Anterior cingulate cortex (tissue), 58 donors: Measurements from ENCODE around the gene PYY.

Source experiments
- DNase-seq, 58 donors: peaks; one replicate each; lab custom pipeline; 2025; lab: John Stamatoyannopoulos, UW

PYY gene

DNA sequence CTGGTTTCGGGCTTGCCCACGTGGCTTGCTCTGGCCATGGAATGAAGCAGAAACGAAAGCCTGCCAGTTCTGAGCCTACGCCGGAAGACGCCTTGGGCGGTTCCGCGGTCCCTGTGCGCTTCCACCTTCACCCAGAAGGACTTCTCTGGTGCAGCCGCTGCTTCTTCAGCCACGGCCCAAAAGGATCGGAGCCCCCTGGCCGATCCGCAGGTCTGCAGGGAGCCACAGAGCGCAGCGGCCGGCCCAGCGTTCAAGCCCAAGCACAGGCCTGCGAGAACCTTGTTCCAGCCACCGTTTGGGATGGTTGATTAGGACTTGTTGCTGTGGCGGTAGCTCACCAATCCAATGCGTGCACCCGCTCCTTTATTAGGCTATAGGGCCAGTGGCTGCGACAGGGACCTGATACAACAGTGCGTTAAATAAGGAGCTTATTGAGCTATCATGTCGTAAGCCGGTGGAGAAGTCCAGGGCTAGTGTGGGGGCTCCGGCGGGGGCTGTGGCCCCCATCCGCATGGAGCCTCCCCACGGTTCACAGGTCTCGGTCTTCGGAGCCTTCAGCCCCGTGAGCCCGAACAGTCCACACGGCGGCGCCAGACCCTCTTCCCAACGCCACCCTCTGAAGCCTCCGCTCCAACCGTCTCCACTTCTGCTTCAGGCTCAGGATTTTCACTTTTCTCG lies 36.3 kb downstream of the PYY start:
- peak in 27 of 58 donors; percentile 3 to 46 (median 12) for DNase-seq

DNA sequence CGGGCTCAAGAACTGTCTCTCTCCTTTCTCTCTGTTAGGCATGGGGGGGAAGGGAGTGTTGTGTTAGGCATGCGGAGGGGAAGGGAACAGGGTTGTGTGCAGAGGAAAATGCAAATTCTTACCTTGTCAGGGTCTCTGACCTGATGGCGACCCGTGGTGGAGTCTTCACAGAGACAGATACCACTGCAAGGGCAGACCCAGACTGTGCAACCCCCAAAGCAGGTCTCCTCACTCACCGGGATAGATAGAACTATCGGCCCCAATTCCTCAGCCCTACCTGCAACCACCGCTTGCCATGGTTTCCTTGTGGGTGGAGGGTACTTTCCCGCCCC lies 36.8 kb downstream of the PYY start:
- no peak for DNase-seq

DNA sequence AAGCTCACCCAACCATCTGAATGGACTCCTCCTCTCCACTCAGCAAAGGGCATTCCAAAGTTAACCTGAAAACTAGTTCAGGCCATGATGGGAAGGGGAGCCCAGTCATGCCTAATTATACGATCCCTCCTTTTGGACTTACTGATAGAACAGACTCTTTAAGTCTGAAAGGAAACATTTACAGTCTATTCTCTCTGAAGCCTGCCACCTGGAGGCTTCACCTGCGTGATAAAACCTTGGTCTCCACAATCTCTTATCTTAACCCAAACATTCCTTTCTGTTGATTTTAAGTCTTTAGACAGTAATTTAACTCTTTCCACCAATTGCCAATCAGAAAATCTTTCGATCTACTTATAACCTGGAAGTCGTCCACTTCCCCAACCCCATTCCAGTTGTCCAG lies 37.4 kb downstream of the PYY start:
- no peak for DNase-seq

DNA sequence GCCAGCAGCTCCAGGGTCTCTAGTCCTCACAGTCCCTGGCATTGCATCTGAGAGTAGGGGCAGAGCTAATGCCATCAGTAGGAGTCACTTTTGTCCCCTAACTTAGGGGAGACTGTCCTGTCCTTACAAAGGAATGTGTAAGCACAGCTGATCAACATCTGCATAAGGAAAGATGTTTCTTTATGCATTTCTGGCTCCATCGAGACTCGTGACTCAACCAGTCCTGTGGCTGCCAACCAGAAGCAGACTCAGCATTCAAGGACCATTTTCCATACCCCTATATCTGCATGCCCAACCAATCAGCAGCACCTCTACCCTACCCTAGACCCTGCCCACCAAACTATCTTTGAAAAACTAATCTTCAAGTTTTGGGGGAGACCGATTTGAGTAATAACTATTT lies 38.2 kb downstream of the PYY start:
- no peak for DNase-seq

GRCh38 chr17:43914451-43914850 lies 39.3 kb downstream of the PYY start:
- DNase-seq: no peak

- DNase-seq: no peak
Observed at GRCh38 chr17:43913584-43913983, 40.2 kb downstream of the PYY start.

DNA sequence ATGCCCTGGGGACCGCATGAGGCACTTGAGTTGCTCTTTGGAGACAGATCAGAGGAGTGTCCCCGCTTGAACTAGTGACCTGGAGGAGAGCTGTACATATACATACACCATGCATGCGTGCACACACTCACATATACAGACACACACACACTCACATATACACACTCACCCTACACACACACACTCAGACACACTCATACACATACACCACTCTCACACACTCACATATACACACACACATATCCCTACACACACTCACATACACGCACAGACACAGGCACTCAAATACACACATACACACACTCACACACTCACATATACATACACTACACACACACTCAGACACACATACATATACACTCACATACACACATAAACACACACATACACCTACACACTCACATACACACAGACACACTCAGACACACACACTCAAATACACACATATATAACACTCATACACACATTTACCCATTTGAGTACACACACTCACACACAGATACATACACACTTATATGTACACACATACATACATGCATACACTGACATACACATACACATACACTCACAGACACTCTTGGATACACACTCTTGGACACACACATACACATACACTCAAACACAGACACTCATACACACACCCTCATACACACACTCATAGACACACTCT lies 41.0 kb downstream of the PYY start:
- DNase-seq: no peak

DNA sequence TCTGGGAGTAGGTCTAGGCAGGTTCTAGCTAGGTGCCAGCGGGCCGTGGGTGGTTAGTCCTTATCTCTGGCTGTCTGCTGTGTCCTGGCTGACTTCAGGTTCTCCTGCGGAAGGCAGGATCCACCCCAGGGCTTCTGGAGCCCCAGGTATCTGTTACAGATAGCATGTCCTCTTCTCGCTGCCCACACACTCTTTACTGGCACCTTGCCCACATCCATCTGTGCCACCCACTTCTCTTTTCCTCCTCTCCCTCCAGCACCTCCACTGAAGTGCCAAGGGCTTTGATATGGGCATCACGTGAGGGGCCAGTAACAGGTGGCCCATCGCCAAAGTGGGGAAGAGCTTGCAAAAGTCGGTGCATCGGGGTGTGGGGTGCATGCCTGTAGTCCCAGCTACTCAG lies 41.8 kb downstream of the PYY start:
- no peak for DNase-seq

GRCh38 chr17:43909537-43910231 lies 44.1 kb downstream of the PYY start:
- DNase-seq: peak in 14 of 58 donors; percentile 5 to 52 (median 34)

DNA sequence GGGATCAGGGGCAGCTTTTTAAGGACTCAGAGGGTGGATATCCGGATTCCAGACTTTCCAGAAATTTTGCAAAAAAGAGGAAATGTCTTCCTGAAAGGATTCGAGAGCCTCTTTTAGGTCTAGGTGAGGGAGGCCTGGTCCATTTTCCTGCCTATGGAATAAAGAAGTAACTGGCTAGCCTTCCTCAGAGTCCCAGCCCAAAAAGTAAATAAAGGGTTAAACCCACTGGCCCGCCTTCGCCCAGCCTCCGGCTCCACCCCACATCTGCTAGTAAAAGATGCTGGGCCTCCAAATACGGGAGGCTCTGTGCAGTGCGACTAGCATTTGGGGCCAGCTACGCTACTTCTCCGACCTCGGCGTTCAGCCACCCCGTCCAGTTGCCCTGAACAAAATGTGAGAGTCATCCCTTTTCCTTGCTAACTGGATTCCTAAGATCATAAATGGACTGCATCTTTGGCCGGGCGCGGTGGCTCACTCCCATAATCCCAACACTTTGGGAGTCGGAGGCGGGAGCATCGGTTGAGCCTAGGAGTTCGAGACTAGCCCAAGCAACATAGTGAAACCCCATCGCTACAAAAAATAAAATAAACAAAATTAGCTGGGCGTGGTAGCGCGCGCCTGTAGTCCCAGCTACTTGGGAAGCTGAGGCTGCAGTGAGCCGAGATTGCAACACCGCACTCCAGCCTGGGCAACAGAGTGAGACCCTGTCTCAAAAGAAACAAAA lies 45.6 kb downstream of the PYY start:
- peak in 56 of 58 donors; percentile 30 to 89 (median 77) for DNase-seq

GRCh38 chr17:43907425-43907981 lies 46.2 kb downstream of the PYY start, which contains the start of gene MPP2:
Gene MPP2, minus strand, starts transcription at chr17:43907536. Its CDS starts 3,076 bp downstream, at chr17:43904460.
- DNase-seq: peak in 57 of 58 donors; percentile 28 to 93 (median 80)

GRCh38 chr17:43906951-43907424 lies 46.8 kb downstream of the PYY start:
- DNase-seq: peak in 22 of 58 donors; percentile 46 to 85 (median 63)

- DNase-seq: peak; percentile 21 to 92 (median 81)
Observed at GRCh38 chr17:43905985-43906852, 47.5 kb downstream of the PYY start.

- peak in 19 of 58 donors; percentile 5 to 43 (median 23) for DNase-seq
Observed at GRCh38 chr17:43905400-43905984, 48.2 kb downstream of the PYY start.
